Subcutaneous adipose tissue (tissue), 4 donors: ENCODE measurements around the gene COL21A1. TPM values are rescaled to one million over a fixed set of nuclear protein-coding genes. Genes with fewer than 3 reads are reported as not detected.

Source experiments
- total RNA-seq, 4 donors: library from RNA; depleted of rRNA; stranded (reverse); fragments of >200 nt; gene quantifications; one replicate each; pipeline ENCODE4 v1.1.0, GENCODE V29; 2016
- TF ChIP-seq, protein P1 (sequence below): fragments of 450-650 bp; IDR thresholded peaks from one replicate; pipeline ENCODE4 v1.5.1; 2016; ENCODE audit warnings: low read depth, mild to moderate bottlenecking, control low read depth, antibody characterized with exemption, moderate library complexity

Gene COL21A1
- total RNA-seq, result 10 to 100 TPM in 1 of 4 donors, 1 to 10 TPM in 3; 1.1 to 28.3 (median 2.0) TPM

DNA sequence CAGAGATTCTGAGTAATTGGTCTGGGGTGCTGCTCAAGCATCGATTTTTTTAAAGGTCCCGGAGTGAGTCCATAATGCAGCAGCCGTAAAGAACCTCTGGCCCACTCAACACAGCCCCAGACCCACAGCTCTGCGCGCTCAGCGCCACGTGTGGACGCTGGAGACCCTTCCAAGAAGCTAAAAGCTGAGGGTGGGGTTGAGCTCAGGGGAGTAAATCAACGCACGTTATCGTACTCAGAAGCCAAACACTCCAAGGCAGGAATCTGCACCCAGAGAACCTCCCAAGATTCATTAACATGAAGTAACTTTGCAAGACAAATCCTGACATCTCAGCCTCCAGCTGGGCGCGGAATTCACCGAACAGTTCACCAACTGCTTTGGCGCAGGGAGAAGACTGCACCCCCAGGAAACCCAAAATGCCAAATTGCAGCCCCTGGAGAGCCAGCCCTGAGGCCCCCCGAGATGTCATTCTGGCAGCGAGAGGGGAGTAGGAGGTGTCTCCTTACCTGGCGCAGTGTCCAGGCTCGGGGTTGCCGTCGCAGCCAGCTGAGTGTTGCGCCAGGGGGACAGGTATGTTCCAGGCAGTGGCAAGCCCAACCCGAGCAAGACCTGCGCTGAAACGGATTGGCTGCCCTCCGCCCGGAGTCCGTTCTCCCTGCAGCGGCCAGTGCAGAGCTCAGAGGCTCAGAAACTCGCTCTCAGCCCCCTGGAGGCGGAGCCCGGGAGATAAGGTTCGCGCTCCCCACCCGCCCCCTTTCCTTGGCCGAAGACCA lies at the start of gene COL21A1:
TSS of gene COL21A1 (minus strand) at position 700 of the 773 bp plus-strand sequence. CDS start 64,962 bp downstream, outside the sequence.
- TF ChIP-seq, protein P1, sequence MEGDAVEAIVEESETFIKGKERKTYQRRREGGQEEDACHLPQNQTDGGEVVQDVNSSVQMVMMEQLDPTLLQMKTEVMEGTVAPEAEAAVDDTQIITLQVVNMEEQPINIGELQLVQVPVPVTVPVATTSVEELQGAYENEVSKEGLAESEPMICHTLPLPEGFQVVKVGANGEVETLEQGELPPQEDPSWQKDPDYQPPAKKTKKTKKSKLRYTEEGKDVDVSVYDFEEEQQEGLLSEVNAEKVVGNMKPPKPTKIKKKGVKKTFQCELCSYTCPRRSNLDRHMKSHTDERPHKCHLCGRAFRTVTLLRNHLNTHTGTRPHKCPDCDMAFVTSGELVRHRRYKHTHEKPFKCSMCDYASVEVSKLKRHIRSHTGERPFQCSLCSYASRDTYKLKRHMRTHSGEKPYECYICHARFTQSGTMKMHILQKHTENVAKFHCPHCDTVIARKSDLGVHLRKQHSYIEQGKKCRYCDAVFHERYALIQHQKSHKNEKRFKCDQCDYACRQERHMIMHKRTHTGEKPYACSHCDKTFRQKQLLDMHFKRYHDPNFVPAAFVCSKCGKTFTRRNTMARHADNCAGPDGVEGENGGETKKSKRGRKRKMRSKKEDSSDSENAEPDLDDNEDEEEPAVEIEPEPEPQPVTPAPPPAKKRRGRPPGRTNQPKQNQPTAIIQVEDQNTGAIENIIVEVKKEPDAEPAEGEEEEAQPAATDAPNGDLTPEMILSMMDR, result no peak

DNA sequence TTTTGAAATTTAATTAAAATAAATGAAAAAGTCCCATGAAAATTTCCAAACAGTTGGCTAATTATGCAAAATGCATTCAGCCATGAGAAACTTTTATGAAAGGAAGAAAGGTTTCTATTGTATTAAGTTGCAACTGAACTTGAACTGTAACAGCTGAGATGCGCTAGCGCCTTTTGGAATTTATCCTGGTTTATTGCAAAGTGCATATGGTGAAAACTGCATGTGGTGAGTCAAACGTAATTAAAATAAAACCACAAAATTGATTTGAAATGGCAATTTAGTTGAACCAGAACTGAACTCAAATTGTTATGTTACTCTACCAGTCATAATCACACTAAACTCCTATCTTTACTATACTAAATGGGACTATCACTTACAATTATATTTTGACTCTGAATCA lies 46.4 kb upstream of the COL21A1 start:
- TF ChIP-seq, protein P1, result no peak

DNA sequence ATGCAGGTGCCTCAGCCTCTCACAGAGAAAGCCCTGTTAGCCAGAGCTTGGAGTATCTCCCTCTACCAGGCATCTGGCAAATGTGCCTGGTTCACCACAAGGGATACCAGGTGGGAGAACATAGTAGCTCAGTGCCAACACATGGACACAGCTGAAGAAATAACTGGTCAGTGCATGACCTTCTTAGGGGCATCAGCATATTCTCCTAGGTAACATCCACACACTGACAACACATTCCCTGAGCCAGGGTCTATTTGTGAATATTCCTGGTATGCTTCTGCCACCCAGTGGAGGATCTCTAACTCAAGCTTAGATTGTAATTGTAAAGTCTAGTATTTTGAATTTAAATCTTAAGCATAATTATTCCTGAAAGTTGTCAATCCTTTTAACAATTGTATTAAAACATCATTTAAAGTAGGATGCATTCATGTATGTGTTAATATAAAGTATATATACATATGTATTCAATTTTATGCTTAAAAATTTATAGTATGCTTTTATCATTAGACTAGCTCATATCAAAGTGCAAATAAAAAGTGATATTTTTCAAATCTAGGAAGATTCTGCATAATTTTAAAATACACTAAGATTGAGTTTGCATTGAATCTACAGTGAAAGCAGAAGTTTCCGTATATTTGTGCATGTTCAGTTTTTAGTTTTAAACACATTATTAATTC lies 45.3 kb upstream of the COL21A1 start:
- TF ChIP-seq, protein P1, result no peak

DNA sequence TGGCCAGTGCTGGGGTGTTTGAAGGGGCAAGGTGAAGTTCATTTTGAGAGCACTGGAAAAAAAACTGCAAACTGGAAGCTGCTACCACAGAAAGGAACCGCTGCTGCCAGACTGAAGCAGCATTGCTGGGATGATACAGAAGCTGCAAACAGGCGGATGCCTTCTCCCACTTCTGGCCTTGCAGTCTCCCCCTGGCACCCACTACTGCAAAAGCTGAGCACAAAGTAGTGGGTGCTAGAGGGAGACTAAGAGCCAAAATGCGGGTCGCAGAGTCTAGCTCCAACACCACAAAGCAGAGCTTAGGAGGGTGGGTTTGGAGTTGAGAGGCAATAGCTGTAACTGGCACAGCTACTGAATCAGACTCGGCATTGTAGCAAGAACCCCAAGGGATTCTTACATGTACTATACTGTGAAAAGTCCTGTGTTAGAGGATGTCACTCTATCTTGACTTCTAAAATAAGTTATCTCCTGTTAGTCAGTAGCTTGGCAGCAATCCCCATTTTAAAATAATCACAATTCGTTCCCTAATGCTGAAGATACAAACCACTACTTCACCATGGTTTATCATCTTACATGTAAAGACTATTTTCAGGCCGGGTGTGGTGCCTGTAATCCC lies 44.0 kb upstream of the COL21A1 start:
- TF ChIP-seq, protein P1, result no peak

DNA sequence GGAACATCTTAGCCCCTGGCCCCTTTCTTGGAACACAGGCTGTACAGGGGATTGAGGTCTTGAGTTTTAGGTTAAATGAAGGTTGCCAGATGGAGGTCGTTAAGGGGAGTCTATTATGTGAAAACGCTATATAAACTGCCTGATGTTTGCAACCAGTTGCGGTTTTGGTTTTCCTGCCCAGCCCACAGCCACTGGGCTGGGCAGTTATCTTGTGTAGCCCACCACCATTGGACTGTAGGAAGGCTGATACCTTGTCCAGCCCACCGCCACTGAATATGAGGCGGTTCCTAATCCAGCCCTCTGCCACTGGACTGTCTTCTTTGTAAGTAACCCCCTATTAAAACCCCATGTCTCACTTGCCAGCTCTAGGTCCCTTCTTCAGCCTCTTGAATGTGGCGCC lies 42.3 kb upstream of the COL21A1 start:
- TF ChIP-seq, protein P1, result no peak

DNA sequence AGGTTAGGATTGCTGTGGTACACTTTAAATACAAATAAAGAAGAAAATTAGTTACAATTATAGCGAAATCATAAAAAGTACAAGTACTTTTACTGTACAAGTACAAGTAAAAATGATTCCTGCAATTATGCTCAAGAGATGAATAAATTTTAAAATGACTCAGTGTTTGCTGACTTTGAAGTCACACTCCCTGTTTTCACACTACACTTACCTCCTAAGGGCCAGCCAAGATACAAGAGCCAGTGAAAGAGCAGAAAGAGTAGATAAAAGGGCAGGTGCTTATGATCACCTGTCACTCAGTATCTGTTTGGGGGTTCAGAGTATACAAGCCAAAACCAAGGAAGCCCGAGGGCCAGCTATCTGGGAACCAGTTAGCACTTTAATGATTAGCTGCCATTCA lies 41.0 kb upstream of the COL21A1 start:
- TF ChIP-seq, protein P1, result no peak

DNA sequence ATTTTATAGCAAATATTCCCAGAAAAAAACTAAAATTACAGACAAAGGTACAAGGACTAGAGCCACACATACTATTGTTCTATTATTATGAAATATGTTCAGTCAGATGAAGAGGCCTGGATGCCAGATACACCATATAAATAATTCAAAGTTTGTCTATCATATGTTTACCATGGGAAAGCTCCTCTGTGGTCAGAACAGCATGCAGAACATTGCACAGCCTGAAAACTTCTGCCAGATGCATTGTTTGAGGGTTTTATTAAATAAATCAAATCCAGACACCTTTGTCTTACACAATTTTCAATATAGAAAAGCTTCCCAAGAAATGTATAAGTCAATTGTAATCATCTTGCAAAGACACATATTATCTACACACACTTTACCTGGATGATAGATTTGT lies 35.0 kb upstream of the COL21A1 start:
- TF ChIP-seq, protein P1, result no peak
